Activated CD8-positive, alpha-beta memory T cell treated with anti-CD3 and anti-CD28 coated beads for 48 hours (primary cell): ENCODE measurements around the gene RND3.

Source experiments
- DNase-seq, 3 experiments: peaks; one replicate each; pipeline ENCODE4 v3.0.0-alpha.2; 2020; ENCODE audit warnings: low read depth in 2 of 3, low spot score in 2 of 3

The RND3 gene

GRCh38 chr2:150487537-150488429 lies at the start of gene RND3:
TSS of gene RND3 (minus strand) at chr2:150487667. CDS start at chr2:150487417, 250 bp downstream.
- no peak for DNase-seq

GRCh38 chr2:150535176-150535575 lies 47.7 kb upstream of the RND3 start:
- DNase-seq: no peak

- no peak for DNase-seq
Observed at GRCh38 chr2:150532879-150533278, 45.4 kb upstream of the RND3 start.

GRCh38 chr2:150532020-150532419 lies 44.6 kb upstream of the RND3 start:
- no peak for DNase-seq

- DNase-seq: no peak
Observed at GRCh38 chr2:150531591-150531990, 44.1 kb upstream of the RND3 start.

- no peak for DNase-seq
Observed at GRCh38 chr2:150530168-150530567, 42.7 kb upstream of the RND3 start.

GRCh38 chr2:150528861-150529801 lies 41.7 kb upstream of the RND3 start:
- no peak for DNase-seq

- DNase-seq: no peak
Observed at GRCh38 chr2:150526827-150527226, 39.4 kb upstream of the RND3 start.

- DNase-seq: no peak
Observed at GRCh38 chr2:150526006-150526405, 38.5 kb upstream of the RND3 start.

GRCh38 chr2:150522269-150522668 lies 34.8 kb upstream of the RND3 start:
- DNase-seq: no peak

GRCh38 chr2:150520887-150521664 lies 33.6 kb upstream of the RND3 start:
- no peak for DNase-seq

- DNase-seq: no peak
Observed at GRCh38 chr2:150520033-150520432, 32.6 kb upstream of the RND3 start.

- DNase-seq: no peak
Observed at GRCh38 chr2:150517951-150518680, 30.6 kb upstream of the RND3 start.

GRCh38 chr2:150513647-150514046 lies 26.2 kb upstream of the RND3 start:
- DNase-seq: no peak

GRCh38 chr2:150508497-150509137 lies 21.1 kb upstream of the RND3 start:
- no peak for DNase-seq

GRCh38 chr2:150507071-150507470 lies 19.6 kb upstream of the RND3 start:
- no peak for DNase-seq

- DNase-seq: no peak
Observed at GRCh38 chr2:150505178-150505577, 17.7 kb upstream of the RND3 start.

GRCh38 chr2:150495993-150496627 lies 8.6 kb upstream of the RND3 start:
- no peak for DNase-seq

GRCh38 chr2:150495001-150495400 lies 7.5 kb upstream of the RND3 start:
- DNase-seq: no peak
